Measurements from ENCODE around the gene CEBPA.

DNA sequence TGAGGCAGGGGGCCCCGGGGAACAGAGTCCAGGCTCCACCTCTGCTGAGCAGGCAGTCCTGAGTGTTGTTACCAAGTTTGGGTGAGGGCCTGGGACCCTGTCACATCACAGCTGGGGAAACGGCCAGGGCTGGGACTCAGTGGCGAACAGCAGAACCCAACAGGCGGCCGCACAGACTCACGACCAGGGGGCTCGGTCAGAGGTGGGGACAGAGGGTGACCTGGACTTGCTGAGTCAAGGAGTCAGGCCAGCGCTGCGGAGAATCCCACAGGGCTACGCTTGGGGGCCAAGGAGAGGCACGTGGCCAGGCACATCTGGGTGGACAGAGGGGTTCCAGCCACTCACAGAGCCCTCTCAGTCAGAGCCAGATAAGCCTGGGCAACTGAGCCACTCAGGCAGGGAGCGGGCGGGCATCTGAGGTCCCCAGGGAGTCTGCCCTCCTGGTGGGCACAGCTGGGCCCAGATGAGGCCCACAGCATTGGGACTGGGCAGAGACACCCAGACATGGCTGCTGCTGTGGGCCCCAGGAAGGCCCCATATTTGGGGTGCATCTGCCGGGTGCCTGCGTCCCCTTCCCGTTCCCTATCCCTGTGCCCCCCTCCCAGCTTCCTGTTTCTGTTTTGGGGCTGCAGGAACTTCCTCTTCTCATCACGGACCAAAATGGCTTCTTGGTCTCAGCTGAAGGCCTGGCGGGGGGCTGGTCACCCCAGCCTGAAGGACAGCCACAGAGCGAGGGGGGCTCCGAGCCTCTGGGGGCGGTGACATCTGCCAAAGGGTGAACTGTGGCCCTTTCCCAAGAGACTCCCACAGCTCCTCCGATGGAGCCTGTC lies 34.0 kb downstream of the CEBPA start:
- TF ChIP-seq, protein P1, sequence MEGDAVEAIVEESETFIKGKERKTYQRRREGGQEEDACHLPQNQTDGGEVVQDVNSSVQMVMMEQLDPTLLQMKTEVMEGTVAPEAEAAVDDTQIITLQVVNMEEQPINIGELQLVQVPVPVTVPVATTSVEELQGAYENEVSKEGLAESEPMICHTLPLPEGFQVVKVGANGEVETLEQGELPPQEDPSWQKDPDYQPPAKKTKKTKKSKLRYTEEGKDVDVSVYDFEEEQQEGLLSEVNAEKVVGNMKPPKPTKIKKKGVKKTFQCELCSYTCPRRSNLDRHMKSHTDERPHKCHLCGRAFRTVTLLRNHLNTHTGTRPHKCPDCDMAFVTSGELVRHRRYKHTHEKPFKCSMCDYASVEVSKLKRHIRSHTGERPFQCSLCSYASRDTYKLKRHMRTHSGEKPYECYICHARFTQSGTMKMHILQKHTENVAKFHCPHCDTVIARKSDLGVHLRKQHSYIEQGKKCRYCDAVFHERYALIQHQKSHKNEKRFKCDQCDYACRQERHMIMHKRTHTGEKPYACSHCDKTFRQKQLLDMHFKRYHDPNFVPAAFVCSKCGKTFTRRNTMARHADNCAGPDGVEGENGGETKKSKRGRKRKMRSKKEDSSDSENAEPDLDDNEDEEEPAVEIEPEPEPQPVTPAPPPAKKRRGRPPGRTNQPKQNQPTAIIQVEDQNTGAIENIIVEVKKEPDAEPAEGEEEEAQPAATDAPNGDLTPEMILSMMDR (IDR thresholded peaks at IDR 0.05): no peak
- no peak for TF ChIP-seq POLR2A (IDR thresholded peaks at IDR 0.05)

Data from esophagus squamous epithelium (tissue), 4 donors.